GM19463 (cell line): ENCODE measurements around the gene SLC4A1AP.
"Not testable (repeated sequence)": the region's sequence is repeated elsewhere in the genome, so short reads cannot be mapped to it uniquely, and the experiment has no call there.

Source experiments
- ATAC-seq: cut with Tn5 transposase; IDR thresholded peaks from one replicate; pipeline ENCODE4 v1.9.1; 2021; ENCODE audit warnings: mild to moderate bottlenecking, moderate library complexity; ENCODE audit not compliant: unreplicated experiment

SLC4A1AP gene

DNA sequence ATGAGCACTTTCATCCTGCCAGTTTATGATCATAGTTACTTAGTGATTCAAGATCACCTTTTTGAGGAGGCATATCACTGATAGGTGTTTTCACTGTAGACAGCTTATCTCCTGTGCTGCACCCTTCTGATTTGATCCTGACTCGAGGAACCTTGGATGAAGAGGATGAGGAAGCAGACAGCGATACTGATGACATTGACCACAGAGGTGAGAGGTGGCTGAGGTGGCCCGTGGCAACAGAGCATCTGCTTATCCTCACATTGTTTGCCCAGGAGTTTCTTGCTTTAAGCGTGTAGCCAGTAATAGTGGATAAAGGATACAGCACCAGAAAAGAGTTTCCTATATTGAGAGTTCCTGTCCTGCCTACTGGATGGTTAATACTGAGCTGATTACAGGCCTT, 16.0 kb upstream of the SLC4A1AP start:
- no peak for ATAC-seq

DNA sequence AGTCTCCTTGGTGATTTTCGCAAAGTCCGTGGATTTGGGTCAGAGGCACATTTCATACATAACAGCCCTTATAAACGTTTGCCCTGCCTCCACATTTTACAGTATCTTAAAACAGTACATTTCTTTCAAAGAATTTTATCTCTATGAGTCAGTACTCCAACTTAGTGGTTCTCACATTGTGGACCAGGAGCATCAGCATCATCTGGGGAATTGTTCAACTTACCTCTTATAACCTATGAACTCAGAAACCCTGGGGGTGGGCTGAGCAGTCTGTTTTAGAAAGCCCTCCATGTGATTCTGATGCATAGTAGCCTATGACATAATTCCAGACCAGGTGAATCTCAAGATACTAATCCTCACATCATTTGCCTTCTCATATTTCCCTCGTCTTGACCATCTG, 12.6 kb upstream of the SLC4A1AP start:
- ATAC-seq: no peak

DNA sequence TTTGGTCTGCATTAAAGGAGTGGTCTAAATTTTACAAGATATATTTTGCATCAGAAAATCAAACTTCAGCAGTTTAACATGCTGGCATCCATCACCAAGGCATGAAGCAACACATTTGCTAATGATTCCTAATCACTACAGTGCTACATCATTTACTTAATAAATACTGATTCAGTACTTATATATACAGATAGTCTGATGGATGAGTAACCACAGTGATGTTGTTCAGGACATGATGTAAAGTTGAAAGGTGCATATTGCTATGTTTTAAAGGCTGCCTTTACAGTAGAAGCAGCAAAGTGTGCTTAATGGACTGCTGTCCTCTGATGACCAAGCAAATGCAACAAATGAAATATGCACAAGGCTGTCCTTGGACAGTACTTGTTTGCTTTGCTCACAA, 11.3 kb upstream of the SLC4A1AP start:
- no peak for ATAC-seq

DNA sequence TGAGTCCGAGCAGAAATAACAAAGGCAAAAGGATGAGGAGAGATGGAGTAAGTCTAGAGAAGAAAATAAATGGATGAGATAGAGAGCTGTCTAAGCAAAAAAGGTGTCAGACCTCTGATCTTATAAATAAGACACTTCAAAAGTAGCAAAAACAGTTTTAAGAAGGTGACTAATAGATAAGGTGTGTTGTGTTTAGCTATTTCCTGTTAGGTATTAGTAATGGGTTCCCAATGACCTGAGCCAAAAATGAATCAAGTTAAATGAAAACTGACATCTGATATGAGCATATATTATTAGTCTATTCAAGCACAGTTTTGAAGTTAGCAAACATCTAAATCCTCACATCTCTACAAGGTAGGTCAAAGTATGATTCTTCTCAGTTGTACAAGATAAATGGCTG, 10.9 kb upstream of the SLC4A1AP start:
- ATAC-seq: no peak

DNA sequence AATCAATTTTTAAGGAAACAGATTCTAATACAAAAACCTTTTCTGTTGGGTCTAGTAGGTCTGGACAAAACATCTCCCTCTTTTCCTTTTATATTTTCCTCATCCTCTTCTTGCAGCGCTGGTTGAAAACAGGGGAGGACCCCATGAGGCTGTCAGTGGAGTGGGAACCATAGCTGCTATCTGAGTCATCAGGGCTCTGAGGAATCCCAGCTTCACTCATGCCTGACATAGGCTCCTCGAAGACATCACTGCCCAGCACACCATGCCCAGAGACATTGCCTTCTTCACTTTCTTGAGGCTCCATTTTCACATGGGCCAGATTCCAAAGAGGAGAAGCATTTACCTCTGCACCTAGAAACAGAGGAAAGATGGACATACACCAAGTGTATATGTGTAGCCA, 10.3 kb upstream of the SLC4A1AP start:
- no peak for ATAC-seq

DNA sequence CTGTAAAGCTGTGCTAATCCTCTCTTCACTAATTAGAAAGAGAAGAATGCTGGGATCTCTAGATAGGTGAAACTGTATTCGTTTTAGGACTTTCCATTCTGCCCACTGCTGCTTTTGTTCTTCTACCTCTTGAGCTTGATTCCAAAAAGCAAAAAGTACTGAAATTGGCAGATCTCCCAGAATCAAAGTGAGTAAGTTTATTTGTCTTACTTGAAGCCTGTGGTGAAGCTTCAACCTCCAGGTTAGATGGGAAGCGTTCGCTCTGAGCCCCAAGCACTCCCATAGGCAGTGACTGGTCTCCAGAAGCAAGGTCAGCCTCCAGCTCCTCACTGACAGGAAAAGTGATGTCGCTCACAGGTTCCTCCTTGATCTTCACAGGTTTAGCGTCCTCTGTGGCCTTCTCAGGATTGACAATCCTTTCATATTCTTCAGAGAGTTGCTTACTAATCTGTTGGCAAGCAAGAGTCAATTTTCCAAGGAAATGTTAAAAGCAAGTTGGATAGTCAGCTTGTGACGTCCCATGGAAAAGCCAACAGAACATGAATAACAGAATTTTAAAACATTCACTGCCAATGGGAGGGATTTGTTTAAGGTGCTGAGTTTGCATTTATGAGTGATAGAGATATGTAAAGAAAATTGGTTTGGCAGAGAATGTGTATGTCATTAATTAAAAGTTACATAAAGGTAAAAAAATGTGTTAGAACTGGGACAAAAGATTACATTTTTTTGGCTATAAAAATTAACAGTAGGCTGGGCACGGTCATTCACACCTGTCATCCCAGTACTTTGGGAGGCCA, 8.3 kb upstream of the SLC4A1AP start:
- ATAC-seq: no peak

DNA sequence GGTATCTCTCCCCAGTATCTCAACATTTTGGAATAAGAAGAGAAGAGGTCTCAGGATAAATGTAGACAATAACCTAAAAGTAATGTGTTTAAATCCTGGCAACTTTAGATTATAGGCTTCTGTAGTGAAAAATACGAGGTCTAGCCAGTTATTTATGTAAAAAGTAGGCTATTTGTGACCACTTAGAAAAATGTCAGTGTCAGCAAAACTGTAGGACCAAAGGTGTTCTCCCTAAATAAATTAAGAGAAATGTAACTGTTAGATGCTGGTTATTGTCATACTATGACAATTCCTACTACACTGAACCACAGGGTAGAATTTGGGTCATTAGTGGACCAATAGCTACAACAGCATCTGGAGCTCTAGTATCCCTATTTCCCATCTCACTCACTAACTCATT, 2.3 kb upstream of the SLC4A1AP start:
- ATAC-seq: no peak

DNA sequence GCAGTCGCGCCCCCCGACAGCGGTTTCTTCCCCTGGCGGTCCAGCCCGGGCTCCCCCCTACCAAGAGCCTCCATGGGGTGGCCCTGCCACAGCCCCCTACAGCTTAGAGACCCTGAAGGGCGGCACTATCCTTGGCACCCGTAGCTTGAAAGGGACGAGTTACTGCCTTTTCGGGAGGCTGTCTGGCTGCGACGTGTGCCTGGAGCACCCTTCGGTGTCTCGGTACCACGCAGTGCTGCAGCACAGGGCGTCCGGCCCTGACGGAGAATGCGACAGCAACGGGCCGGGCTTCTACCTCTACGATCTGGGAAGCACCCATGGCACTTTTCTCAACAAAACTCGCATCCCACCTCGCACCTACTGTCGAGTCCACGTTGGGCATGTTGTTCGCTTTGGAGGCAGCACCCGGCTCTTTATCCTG, 475 bp downstream of the SLC4A1AP start:
- ATAC-seq: no peak

DNA sequence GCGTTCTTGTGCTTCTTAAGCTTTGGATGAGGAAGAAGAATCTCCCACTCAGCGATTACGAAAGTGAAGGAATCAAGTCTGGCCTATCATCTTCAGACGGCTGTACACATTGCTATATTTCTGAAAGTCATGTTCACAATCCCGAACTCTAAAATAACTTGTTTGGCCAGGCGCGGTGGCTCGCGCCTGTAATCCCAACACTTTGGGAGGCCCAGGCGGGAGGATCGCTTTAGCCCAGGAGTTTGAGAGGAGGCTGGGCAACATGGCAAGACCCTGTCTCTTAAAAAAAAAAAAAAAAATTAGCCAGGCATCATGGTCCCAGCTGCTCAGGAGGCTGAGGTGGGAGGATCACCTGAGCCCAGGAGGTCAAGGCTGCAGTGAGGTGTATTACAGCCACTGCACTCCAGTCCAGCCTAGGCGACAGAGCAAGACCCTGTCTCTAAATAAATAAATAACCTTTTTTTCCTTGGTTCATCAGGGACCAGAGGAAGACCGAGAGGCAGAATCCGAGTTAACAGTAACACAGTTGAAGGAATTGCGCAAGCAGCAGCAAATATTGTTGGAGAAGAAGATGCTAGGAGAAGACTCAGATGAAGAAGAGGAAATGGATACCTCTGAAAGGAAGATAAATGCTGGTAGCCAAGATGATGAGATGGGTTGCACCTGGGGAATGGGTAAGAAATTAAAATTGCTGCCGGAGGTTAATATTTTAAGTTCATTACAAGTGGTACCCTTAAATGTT, 1.1 kb downstream of the SLC4A1AP start:
- ATAC-seq: no peak

DNA sequence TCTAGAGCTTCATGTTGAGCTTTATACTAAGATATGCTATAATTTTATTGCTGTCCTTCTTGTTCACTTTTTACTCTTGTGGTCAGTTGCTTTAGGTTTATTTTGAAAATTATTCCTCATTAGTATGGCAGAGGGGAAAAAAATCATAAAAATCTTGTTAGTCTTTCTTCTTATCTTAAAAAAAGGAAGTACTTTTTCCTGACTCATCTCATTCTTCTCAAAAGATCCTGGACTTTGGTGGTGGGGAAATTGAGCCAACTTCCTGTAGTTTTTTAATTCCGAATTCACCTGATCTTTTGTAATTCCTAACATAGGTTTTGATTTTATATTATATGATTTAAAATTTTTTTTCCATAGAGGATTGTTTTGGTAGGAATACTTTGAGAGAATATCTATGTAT, 3.8 kb downstream of the SLC4A1AP start:
- no peak for ATAC-seq

DNA sequence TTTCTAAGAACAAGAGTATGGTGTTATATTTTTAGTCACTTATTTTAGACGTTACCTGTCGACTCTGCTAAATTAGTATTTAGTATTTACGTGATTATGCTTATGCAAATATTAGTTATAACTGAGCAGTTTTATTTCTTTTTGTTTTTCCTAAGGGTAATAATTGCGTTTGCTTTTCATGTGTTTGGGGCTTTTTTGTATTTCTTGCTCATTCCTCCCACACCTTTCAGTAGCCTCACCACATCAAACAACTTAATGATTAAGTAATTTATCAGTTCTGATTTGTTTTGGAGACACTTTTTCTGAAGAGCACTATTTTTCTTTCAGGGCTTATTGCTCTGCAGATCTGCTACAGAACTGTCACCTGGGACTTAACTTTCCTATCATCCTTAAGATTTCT, 7.5 kb downstream of the SLC4A1AP start:
- no peak for ATAC-seq

DNA sequence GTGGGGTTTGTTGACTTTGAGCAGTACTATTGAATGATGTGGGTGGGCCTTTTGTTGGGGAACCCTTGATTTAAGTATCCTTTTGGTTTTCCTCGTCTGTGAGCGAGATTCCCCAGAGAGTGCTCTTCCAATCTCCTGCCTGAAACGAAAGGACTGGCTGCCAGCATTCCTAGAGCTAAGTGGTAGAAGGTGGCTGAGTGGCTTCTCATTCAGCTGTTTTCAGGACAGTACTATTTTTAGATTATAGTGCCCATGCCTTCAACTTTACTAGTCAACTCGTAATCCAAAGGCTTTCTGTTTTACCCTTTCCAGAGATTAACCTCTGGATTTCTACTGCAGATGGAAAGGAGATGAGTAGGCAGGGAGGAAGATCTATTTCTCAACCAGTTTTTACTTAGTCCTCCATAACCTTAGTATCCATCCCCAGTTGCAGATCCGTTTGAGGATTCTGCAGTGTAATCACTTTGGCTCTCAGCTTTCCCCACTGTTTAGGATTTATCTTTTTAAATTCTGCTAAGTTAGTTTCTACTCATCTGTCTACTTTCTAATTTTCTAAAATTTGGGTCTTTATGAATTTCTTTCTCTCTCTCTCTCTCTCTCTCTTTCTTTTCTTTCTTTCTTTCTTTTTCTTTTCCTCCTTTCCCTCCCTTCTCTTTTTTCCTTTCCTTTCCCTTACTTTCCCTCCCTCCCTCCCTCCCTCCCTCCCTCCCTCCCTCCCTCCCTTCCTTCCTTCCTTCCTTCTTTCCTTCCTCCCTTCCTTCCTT, 9.2 kb downstream of the SLC4A1AP start:
- no peak for ATAC-seq

DNA sequence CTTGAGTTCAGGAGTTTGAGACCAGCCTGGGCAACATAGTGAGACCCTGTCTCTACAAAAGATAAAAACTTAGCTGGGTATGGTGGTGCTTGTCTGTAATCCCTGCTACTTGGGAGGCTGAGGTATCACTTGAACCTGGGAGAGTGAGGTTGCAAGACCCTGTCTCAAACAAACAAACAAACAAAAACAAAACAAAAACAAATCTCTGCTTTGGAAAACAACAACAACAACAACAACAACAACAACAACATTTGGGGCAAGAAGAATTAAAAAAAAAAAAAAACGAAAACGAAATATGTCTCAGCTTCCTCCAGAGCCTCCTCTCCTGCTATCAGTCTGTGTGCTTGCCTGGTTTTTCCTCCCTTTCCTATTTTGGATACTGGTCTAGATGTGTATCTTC, 16.9 kb downstream of the SLC4A1AP start:
- no peak for ATAC-seq

DNA sequence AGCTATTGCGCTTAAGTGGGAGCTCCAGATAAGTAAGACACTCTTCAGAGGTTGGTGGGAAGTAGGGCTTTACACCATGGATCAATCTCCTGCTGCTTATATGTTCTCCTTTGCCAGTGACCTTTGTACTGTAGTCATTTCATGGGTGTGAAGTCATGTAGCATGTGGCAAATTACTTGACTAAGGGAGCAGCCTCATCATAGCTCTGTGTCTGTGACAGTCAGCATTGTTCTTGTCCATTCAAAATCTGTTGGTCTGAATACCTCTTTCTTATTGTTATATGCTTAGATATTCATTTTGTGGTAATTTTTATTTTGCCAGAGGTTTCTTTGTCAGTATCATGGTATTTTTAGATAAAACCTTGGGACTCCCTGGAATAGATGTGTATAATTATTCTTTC, 18.2 kb downstream of the SLC4A1AP start:
- ATAC-seq: no peak

DNA sequence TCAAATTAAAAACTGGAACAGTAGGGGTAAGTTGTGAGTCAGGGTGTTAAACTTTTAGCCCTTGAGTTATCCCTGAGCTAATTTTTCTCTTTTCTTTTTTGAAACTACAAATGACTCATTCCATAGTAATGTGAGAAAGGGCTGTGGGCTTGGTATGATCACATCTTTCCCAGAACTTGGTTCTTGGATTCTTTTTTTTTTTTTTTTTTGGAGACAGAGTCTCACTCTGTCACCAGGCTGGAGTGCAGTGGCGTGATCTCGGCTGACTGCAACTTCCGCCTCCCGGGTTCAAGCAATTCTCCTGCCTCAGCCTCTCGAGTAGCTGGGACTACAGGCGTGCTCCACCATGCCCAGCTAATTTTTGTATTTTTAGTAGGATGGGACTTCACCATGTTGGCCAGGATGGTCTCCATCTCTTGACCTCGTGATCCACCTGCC, 18.7 kb downstream of the SLC4A1AP start:
- ATAC-seq: not testable (repeated sequence)

DNA sequence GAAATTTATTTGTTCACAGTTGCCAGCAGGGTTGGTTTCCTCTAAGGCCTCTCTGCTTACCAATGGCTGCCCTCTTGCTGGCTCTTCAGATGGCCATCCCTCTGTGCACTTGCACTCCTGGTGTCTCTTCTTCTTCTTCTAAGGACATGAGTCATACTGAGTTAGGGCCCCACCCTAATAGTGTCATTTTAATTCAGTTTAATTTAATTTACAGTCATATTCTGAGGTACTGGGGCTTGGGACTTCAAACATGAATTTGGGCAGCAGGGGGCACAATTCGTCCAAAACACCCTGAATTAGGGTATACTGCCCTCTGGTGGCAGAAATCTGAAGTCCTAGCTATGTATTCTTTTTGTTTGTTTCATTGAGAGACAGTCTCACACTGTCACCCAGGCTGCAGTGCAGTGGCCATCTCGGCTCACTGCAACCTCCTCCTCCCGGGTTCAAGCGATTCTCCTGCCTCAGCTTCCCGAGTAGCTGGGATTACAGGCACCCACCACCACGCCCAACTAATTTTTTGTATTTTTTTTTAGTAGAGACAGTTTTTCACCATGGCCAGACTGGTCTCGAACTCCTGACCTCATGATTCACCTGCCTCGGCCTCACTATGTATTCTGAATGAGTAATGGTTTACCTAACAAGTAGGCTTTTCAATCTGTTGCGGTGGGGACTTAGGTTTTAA, 19.8 kb downstream of the SLC4A1AP start:
- ATAC-seq: peak; percentile 66

DNA sequence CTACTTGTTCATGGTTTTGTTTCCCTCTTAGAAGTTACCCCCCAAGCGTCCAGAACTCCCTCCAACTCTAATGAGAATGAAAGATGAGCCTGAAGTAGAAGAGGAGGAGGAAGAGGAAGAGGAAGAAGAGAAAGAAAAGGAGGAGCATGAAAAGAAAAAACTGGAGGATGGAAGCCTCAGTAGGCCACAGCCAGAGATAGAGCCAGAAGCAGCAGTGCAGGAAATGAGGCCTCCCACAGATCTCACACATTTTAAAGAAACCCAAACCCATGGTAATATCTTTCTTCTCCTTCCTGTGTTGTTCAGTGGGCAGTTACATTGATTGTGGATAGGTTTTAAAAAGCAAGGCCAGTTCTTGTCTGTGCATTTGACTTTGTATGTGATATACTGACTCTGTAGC, 21.3 kb downstream of the SLC4A1AP start:
- not testable (repeated sequence) for ATAC-seq

DNA sequence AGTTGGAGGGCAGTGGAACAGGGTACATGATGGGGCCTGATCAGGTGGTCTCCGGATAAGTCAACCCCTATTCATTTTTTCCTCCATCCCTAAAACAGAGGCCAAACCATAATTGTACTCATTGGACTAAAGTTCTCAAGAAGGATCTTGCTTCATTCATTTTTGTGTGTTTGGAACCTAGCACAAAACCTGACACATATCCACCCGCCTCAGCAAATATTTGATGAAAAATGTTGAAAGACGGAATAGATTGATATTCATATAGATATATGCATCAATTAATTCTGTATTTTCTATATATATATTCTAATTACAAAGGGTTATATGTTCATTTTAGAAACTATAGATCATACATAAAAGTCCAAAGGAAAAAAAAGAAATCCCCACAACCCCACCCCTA, 21.9 kb downstream of the SLC4A1AP start:
- ATAC-seq: no peak

DNA sequence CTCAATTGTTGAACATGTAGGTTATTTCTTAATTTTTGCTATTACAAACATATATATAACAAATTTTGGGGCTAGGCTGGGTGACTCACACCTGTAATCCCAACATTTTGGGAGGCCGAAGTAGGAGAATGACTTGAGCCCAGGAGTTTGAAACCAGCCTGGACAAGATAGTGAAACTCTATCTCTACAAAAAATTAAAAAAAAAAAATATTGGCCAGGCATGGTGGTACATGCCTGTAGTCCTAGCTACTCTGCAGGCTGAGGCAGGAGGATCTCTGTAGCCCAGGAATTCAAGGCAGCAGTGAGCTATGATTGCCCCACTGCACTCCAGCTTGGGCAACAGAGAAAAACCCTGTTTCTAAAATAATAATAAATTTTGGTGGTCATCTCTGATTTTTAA, 23.5 kb downstream of the SLC4A1AP start:
- ATAC-seq: no peak

DNA sequence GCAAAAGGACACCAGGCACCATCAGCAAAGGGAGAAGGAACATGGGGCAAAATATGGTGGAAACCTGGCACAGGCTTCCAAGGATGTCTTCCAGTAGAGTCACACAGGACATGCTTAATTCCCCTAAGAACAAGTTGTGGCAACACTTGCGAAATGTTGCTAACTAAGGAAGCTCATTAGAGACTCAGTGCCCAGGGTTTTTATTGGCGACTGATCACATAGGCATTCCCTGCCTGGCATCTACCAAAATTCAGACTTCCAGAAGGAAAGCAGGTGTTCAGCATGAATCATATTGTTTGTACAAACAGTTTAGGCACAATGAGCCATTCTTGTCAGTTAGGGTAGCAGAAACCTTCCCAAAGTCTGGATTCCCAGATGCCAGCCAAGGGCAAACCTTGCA, 25.7 kb downstream of the SLC4A1AP start:
- ATAC-seq: no peak

DNA sequence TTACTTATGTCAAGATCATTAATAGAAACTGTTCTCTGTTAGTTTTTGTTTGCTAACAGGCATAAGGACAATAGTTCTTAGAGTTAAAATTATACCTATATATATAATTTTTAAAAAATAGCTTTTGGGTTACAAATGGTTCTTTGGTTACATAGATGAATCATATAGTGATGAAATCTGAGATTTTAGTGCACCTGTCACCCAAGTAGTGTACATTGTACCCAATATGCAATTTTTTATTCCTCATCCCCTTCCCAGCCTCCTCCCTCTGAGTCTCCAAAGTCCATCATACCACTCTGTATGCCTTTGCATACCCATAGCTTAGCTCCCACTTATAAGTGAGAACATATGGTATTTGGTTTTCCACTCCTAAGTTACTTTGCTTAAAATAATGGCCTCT, 26.4 kb downstream of the SLC4A1AP start:
- ATAC-seq: no peak
